Measurements from ENCODE around the gene FBXW8. TPM values are rescaled to one million over a fixed set of nuclear protein-coding genes. Genes with fewer than 3 reads are reported as not detected.

FBXW8 gene
- polyA plus RNA-seq, 1 donor (not counting 4 experiments of a cell fraction or from before 2014, with no cell fraction given): 5.0 TPM

DNA sequence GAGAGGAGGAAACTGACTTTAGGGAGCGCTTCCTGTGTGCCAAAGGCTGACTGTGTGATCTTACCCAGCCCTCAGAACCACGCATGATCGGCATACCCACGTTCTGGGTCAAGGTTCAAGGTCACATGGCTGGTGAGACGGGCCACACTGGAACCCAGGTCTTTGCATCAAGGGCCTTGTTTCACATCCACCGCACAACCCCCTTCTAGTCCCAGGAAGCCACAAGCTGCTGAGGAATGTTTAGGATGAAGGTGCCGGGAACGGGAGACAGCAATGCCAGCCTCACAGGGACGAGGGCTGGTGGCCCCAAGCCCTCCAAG, 137.8 kb downstream of the FBXW8 start:
- no peaks in the 10 kb centered on the region for H3K9me1 ChIP-seq (ENCODE audit: control insufficient read depth, extremely low read depth, insufficient read depth, low read length)
- H2AFZ ChIP-seq (ENCODE audit: control insufficient read depth, low read length): no peak overlapping the region
- no peaks in the 10 kb centered on the region for H3K4me1 ChIP-seq (ENCODE audit: control insufficient read depth, extremely low read depth, insufficient read depth, low read length)
- H3K27ac ChIP-seq (ENCODE audit: control insufficient read depth, insufficient read depth, low read length): no peak overlapping the region
- TF ChIP-seq, protein P1, sequence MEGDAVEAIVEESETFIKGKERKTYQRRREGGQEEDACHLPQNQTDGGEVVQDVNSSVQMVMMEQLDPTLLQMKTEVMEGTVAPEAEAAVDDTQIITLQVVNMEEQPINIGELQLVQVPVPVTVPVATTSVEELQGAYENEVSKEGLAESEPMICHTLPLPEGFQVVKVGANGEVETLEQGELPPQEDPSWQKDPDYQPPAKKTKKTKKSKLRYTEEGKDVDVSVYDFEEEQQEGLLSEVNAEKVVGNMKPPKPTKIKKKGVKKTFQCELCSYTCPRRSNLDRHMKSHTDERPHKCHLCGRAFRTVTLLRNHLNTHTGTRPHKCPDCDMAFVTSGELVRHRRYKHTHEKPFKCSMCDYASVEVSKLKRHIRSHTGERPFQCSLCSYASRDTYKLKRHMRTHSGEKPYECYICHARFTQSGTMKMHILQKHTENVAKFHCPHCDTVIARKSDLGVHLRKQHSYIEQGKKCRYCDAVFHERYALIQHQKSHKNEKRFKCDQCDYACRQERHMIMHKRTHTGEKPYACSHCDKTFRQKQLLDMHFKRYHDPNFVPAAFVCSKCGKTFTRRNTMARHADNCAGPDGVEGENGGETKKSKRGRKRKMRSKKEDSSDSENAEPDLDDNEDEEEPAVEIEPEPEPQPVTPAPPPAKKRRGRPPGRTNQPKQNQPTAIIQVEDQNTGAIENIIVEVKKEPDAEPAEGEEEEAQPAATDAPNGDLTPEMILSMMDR (optimal IDR thresholded peaks at IDR 0.05 in 1 of 3, IDR thresholded peaks at IDR 0.05 in 1 of 3, conservative IDR thresholded peaks at IDR 0.05 in 1 of 3; ENCODE audit: extremely low read depth in 1 of 3, insufficient read depth in 2 of 3, low read length in 3 of 3): no peak
- no peak for TF ChIP-seq EZH2 (IDR thresholded peaks at IDR 0.05; ENCODE audit: low read length)
- DNase-seq (ENCODE audit: low read depth, low spot score): no peak
- H3K36me3 ChIP-seq (ENCODE audit: control insufficient read depth in 2 of 2, extremely low read depth in 1 of 2, insufficient read depth in 2 of 2, low read length in 2 of 2): no peaks in the 10 kb centered on the region
- dilution Hi-C loops (cut with MboI; ENCODE audit: extremely low pct_ligation_motif_present, low sequenced_read_pairs): no loop called here
- no peaks in the 10 kb centered on the region for H3K79me2 ChIP-seq (ENCODE audit: control insufficient read depth, insufficient read depth, low read length)
- H3K9me3 ChIP-seq (ENCODE audit: control insufficient read depth, low read depth, low read length): no peaks in the 10 kb centered on the region
- H3K4me2 ChIP-seq (ENCODE audit: control insufficient read depth, extremely low read depth, insufficient read depth, low read depth, low read length): no peak overlapping the region
- no peak overlapping the region for H3K9ac ChIP-seq (ENCODE audit: control insufficient read depth, extremely low read depth, insufficient read depth, low read length)
- H3K27me3 ChIP-seq (ENCODE audit: control insufficient read depth, extremely low read depth, insufficient read depth, low read length): peaks cover 12% of the 10 kb centered on the region
- no peak overlapping the region for H3K4me3 ChIP-seq (ENCODE audit: control insufficient read depth in 2 of 3, extremely low read depth in 1 of 3, insufficient read depth in 2 of 3, low read depth in 1 of 3, low read length in 3 of 3)
- H4K20me1 ChIP-seq (ENCODE audit: control insufficient read depth, extremely low read depth, insufficient read depth, low read length): no peaks in the 10 kb centered on the region
- no peak for FAIRE-seq

DNA sequence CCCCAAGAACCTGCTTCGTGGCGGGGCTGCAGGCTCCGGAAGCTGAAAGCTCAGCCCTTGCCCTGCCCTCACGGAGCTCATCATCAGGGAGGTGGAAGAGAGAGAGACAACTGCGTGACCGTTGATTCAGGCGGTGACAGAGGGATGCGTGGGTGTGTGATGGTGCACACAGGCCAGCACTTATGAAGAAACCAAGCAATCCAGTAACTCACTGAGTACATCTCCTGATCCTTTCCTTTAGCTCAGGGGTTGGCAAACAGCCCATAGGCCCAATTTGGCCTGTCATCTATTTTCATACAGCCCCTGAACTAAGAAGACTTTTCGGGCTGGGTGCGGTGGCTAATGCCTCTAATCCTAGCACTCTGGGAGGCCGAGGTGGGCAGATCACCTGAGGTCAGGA, 138.5 kb downstream of the FBXW8 start:
- TF ChIP-seq EZH2 (IDR thresholded peaks at IDR 0.05; ENCODE audit: low read length): no peak
- TF ChIP-seq, protein P1 (optimal IDR thresholded peaks at IDR 0.05 in 1 of 3, IDR thresholded peaks at IDR 0.05 in 1 of 3, conservative IDR thresholded peaks at IDR 0.05 in 1 of 3; ENCODE audit: extremely low read depth in 1 of 3, insufficient read depth in 2 of 3, low read length in 3 of 3): no peak
- Histone ChIP-seq H3K4me3 (ENCODE audit: control insufficient read depth in 2 of 3, extremely low read depth in 1 of 3, insufficient read depth in 2 of 3, low read depth in 1 of 3, low read length in 3 of 3) (no peak overlapping the region), H3K36me3 (ENCODE audit: control insufficient read depth in 2 of 2, extremely low read depth in 1 of 2, insufficient read depth in 2 of 2, low read length in 2 of 2) (no peaks in the 10 kb centered on the region), H3K27ac (ENCODE audit: control insufficient read depth, insufficient read depth, low read length) (no peak overlapping the region), H3K4me1 (ENCODE audit: control insufficient read depth, extremely low read depth, insufficient read depth, low read length) (no peaks in the 10 kb centered on the region), H2AFZ (ENCODE audit: control insufficient read depth, low read length) (no peak overlapping the region), H3K9me3 (ENCODE audit: control insufficient read depth, low read depth, low read length) (no peaks in the 10 kb centered on the region), H3K4me2 (ENCODE audit: control insufficient read depth, extremely low read depth, insufficient read depth, low read depth, low read length) (no peak overlapping the region), H3K79me2 (ENCODE audit: control insufficient read depth, insufficient read depth, low read length) (no peaks in the 10 kb centered on the region), H3K9ac (ENCODE audit: control insufficient read depth, extremely low read depth, insufficient read depth, low read length) (no peak overlapping the region), H4K20me1 (ENCODE audit: control insufficient read depth, extremely low read depth, insufficient read depth, low read length) (no peaks in the 10 kb centered on the region), H3K27me3 (ENCODE audit: control insufficient read depth, extremely low read depth, insufficient read depth, low read length) (peaks cover 12% of the 10 kb centered on the region), H3K9me1 (ENCODE audit: control insufficient read depth, extremely low read depth, insufficient read depth, low read length) (no peaks in the 10 kb centered on the region)
- DNase-seq (ENCODE audit: low read depth, low spot score): no peak
- no peak for FAIRE-seq
- dilution Hi-C loops (cut with MboI; ENCODE audit: extremely low pct_ligation_motif_present, low sequenced_read_pairs): no loop called here

Measured in keratinocyte (primary cell).